Measurements from ENCODE around the gene ACAN. TPM values are rescaled to one million over a fixed set of nuclear protein-coding genes. Genes with fewer than 3 reads are reported as not detected.

The ACAN gene
- total RNA-seq, 1 experiment from 2014 or later: 1.4 TPM

DNA sequence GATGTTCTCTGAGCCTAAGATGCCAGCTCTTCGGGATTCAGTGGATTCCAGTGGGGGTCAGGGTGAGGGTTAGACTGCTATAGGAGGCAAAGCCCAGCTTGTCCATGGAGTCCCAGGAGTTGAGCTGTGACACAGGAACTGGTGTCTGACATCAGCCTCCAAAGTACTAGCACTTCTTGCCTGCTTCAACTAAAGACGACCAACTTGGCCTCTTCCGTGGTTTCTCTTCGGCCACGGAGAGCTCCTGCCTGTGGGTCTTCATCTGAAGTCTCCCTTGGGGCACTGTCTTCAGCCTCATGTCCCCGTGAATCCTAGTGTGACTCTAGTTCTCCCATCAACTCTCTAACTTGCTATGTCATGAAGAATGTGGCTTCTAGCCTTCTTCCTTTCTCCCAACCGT lies 12.8 kb upstream of the ACAN start (continued):
- TF ChIP-seq ZNF532 (CRISPR knock-in tag; IDR thresholded peaks at IDR 0.05; ENCODE audit: borderline replicate concordance) (no peak), EMX1 (CRISPR knock-in tag; IDR thresholded peaks at IDR 0.05) (no peak), TP53 (CRISPR knock-in tag; IDR thresholded peaks at IDR 0.05) (no peak), USF2 (CRISPR knock-in tag; IDR thresholded peaks at IDR 0.05) (no peak)

DNA sequence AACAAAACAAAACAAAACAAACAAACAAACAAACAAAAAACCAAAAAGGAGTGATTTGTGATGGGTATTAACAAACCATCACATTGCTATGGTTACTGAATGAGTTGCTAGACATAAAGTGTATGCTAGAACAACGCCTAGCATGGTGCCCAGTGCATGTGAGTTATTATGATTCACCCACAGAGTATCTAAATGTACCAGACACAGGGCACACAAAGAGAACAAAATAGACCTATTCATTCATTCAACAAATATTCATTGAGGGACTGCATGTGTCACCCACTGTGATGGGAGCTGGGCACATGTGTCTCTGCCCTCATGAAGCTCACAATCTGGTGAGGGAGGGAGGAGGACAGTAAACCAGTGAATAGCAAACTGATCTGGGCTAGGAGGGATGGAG lies 11.6 kb upstream of the ACAN start:
- no peak overlapping the region for H3K27ac Mint-ChIP-seq
- DNase-seq (ENCODE audit: low spot score) (no peak), ATAC-seq (no peak)
- H3K4me1 Mint-ChIP-seq: peaks cover 18% of the 10 kb centered on the region
- H3K4me3 Mint-ChIP-seq: no peak overlapping the region
- peaks cover 7% of the 10 kb centered on the region; the same call in 1 of the 2 replicates for H3K27me3 Mint-ChIP-seq (ENCODE audit: low read depth)
- H3K9me3 Mint-ChIP-seq: no peaks in the 10 kb centered on the region
- ChIA-PET CTCF (no interaction called here), POLR2A (no interaction called here)
- no peaks in the 10 kb centered on the region for H3K36me3 Mint-ChIP-seq
- TF ChIP-seq, protein P1, sequence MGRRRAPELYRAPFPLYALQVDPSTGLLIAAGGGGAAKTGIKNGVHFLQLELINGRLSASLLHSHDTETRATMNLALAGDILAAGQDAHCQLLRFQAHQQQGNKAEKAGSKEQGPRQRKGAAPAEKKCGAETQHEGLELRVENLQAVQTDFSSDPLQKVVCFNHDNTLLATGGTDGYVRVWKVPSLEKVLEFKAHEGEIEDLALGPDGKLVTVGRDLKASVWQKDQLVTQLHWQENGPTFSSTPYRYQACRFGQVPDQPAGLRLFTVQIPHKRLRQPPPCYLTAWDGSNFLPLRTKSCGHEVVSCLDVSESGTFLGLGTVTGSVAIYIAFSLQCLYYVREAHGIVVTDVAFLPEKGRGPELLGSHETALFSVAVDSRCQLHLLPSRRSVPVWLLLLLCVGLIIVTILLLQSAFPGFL (CRISPR knock-in tag; IDR thresholded peaks at IDR 0.05; ENCODE audit: borderline replicate concordance): no peak
- no peak for TF ChIP-seq USF2 (CRISPR knock-in tag; IDR thresholded peaks at IDR 0.05)
- no peak for TF ChIP-seq IRF2 (CRISPR knock-in tag; IDR thresholded peaks at IDR 0.05; ENCODE audit: borderline replicate concordance, low read depth)
- TF ChIP-seq, protein P2, sequence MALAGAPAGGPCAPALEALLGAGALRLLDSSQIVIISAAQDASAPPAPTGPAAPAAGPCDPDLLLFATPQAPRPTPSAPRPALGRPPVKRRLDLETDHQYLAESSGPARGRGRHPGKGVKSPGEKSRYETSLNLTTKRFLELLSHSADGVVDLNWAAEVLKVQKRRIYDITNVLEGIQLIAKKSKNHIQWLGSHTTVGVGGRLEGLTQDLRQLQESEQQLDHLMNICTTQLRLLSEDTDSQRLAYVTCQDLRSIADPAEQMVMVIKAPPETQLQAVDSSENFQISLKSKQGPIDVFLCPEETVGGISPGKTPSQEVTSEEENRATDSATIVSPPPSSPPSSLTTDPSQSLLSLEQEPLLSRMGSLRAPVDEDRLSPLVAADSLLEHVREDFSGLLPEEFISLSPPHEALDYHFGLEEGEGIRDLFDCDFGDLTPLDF (CRISPR knock-in tag; IDR thresholded peaks at IDR 0.05): no peak
- TF ChIP-seq HMGXB4 (CRISPR knock-in tag; IDR thresholded peaks at IDR 0.05): no peak
- no peak for TF ChIP-seq ZNF121 (CRISPR knock-in tag; IDR thresholded peaks at IDR 0.05)
- TF ChIP-seq, protein P3, sequence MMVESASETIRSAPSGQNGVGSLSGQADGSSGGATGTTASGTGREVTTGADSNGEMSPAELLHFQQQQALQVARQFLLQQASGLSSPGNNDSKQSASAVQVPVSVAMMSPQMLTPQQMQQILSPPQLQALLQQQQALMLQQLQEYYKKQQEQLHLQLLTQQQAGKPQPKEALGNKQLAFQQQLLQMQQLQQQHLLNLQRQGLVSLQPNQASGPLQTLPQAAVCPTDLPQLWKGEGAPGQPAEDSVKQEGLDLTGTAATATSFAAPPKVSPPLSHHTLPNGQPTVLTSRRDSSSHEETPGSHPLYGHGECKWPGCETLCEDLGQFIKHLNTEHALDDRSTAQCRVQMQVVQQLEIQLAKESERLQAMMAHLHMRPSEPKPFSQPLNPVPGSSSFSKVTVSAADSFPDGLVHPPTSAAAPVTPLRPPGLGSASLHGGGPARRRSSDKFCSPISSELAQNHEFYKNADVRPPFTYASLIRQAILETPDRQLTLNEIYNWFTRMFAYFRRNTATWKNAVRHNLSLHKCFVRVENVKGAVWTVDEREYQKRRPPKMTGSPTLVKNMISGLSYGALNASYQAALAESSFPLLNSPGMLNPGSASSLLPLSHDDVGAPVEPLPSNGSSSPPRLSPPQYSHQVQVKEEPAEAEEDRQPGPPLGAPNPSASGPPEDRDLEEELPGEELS (CRISPR knock-in tag; IDR thresholded peaks at IDR 0.05): no peak
- TF ChIP-seq MXD4 (CRISPR knock-in tag; IDR thresholded peaks at IDR 0.05; ENCODE audit: borderline replicate concordance): no peak
- no peak for TF ChIP-seq JAZF1 (CRISPR knock-in tag; IDR thresholded peaks at IDR 0.05)
- no peak for TF ChIP-seq ZNF423 (CRISPR knock-in tag; IDR thresholded peaks at IDR 0.05)
- TF ChIP-seq ZNF416 (CRISPR knock-in tag; IDR thresholded peaks at IDR 0.05): no peak

All from WTC11 (cell line).